OCI-LY1 (cell line): ENCODE results near the gene DBX1.

Source experiments
- EZH2 ChIP-seq: fragments of 200-600 bp; sonication (generic), shearing (Covaris generic); IDR thresholded peaks from 2 replicates; pipeline ENCODE4 v1.8.0; 2017; ENCODE audit warnings: borderline replicate concordance, mixed run types, mild to moderate bottlenecking, antibody characterized with exemption, low read length, moderate library complexity, mixed read lengths
- TF ChIP-seq, protein P1 (sequence below): fragments of 200-600 bp; sonication (generic), shearing (Covaris generic); IDR thresholded peaks from 2 replicates; pipeline ENCODE4 v1.5.1; 2017; ENCODE audit warnings: mild to moderate bottlenecking, antibody characterized with exemption, low read length, moderate library complexity, mixed read lengths

DNA sequence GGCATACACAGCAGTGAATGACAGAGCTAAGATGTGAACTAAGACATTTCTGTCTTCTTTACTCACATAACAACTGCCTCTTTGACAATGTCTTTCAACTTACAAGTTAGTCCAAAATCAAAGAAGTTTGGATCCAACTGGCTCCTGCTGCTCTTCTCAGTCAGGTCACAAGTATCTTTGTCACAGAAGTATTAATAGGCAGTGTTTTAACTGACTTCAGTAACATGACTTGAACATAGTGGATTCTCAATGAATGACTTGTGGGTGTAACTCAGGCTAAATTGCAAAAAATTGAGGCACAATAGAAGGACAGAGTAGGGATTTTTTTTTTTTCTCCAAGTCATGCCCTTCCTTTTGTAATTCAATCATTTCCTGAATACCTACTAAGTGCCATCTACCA, 22.6 kb downstream of the DBX1 start:
- no peak for TF ChIP-seq EZH2
- TF ChIP-seq, protein P1, sequence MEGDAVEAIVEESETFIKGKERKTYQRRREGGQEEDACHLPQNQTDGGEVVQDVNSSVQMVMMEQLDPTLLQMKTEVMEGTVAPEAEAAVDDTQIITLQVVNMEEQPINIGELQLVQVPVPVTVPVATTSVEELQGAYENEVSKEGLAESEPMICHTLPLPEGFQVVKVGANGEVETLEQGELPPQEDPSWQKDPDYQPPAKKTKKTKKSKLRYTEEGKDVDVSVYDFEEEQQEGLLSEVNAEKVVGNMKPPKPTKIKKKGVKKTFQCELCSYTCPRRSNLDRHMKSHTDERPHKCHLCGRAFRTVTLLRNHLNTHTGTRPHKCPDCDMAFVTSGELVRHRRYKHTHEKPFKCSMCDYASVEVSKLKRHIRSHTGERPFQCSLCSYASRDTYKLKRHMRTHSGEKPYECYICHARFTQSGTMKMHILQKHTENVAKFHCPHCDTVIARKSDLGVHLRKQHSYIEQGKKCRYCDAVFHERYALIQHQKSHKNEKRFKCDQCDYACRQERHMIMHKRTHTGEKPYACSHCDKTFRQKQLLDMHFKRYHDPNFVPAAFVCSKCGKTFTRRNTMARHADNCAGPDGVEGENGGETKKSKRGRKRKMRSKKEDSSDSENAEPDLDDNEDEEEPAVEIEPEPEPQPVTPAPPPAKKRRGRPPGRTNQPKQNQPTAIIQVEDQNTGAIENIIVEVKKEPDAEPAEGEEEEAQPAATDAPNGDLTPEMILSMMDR, result no peak
